ENCODE results near the gene IAPP. TPM values are rescaled to one million over a fixed set of nuclear protein-coding genes. Genes with fewer than 3 reads are reported as not detected.
"Not testable (repeated sequence)": the region's sequence is repeated elsewhere in the genome, so short reads cannot be mapped to it uniquely, and the experiment has no call there.

Gene IAPP
- total RNA-seq, 1 donor from 2014 or later = not detected

DNA sequence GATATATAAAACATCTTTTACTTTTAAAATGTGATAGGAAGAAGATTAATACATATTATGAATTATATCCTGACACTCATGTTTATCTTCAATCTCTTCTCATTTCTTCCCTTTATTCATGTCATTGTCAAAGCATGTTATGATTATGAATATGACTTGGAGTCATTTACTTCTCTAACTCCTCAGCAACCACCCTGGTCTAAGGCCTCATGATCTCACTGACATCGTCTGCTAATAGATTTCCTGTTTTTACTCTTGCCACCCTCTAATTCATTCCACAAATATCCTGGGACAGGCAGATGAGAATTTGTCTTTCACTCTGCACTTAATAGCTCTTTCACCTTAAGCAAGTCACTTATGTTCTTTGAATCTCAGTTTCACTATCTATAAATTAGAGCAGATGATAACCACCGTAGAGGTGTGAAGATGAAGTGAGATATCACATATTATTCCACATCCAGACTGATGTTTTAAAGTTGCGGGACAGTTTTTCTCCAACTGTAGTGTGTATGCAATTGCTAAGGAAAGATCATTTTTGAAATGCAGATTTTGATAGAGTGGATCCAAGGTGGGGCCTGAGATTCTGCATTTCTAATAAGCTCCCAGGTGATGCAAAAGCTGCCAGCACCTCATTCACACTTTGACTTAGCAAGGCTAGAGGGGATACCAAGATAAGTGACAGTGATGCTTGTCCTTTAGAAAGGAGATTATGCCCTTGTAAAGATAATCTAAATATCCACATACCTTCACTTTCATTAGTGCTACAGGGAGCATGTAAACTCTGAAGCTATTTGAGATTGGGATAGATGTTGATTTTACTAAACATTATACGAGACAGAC, 3.3 kb upstream of the IAPP start:
- no peak for DNase-seq
- no peak for ATAC-seq (ENCODE audit: poor library complexity)
- intact Hi-C loops (cut with DNase I) = no loop called here

DNA sequence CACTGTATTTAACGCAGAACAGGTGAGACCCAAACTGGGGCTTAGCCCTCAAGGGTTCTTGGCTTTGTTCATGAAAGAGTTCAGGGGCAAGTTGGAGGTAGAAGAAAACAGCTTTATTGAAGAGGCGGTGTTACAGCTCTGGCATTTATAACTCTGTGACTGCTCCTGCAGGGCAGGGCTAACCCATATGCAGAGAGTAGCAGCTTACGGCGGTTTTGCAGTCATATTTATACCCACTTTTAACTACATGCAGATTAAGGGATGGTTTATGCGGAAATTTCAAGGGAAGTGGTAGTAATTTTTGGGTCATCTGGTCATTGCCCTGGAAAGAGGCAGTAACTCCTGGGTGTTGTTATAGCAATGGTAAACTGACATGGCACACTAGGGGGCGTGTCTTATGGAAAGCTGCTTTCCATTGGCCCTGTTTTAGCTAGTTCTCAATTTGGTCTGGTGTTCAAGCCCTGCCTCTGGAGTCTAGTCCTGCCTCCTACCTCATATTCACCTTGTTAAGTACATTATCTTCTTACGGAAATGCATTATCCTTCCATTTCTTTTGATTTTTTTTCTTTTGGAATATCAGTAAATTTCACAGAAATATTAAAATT, 1.8 kb upstream of the IAPP start:
- DNase-seq (no peak), ATAC-seq (ENCODE audit: poor library complexity) (no peak)
- intact Hi-C loops (cut with DNase I) = no loop called here

DNA sequence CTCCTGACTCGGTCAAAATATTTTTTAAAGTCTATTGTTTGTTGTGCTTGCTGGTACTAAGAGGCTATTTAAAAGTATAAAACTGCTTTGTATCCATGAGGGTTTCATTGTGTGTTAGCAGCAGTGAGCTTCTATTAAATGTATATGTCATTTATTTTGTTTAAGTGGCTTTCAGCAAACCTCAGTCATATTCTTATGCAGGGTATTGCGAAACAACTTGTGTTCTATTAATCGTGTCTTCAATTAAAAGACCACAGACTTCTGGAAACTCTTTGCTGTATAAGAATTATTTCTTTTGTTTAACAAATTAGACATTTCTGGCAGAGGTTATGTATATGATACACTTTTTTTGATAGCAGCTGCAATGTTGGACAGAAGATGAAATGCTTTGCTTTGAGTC, 6.5 kb downstream of the IAPP start:
- ATAC-seq (ENCODE audit: poor library complexity) (no peak), DNase-seq (no peak)
- intact Hi-C loops (cut with DNase I) = no loop called here

DNA sequence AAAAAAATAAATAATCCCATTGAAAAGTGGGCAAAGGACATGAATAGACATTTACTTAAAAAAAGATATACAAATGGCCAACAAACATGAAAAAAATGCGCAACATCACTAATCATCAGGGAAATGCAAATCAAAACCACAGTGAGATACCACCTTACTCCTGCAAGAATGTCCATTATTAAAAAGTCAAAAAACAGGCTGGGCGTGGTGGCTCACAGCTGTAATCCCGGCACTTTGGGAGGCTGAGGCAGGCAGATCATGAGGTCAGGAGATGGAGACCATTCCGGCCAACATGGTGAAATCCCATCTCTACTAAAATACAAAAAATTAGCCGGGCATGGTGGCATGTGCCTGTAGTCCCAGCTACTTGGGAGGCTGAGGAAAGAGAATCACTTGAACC, 8.6 kb downstream of the IAPP start:
- DNase-seq; intact Hi-C loops (cut with DNase I); ATAC-seq (ENCODE audit: poor library complexity): not testable (repeated sequence)

DNA sequence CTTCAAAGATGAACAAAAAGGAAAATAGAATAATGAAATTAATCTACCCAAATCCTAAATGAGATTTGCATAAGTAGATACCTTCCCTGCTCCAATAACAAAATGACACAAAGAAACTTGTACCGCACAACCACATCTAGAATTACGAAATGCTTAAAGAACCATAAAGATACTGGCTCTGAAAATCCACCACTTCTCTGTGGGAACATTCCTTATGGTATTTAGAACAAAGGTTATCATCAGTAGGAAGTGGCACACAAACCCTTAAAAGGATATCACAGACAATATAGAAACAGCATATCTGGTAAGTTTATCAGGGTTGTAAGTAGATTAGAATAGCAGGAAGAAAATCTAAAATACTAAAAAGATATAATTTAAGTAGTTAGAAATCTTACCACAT, 11.6 kb downstream of the IAPP start:
- no peak for ATAC-seq (ENCODE audit: poor library complexity)
- no peak for DNase-seq
- intact Hi-C loops (cut with DNase I) = no loop called here

DNA sequence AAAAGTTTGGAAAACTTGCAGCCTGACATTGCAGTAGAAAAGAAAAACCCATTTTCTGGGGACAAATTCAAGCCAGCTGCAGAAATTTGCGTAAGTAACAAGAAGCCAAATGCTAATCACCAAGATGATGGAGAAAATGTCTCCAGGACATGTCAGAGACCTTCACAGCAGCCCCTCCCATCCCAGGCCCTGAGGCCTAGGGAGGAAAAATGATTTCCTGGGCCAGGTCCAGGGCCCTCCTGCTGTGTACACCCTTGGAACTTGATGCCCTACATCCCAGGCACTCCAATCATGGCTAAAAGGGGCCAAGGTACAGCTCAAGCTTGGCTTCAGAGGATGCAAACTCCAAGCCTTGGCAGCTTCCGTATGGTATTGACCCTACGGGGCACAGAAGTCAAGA, 14.5 kb downstream of the IAPP start:
- ATAC-seq (ENCODE audit: poor library complexity) (no peak), DNase-seq (no peak)
- intact Hi-C loops (cut with DNase I) = no loop called here

DNA sequence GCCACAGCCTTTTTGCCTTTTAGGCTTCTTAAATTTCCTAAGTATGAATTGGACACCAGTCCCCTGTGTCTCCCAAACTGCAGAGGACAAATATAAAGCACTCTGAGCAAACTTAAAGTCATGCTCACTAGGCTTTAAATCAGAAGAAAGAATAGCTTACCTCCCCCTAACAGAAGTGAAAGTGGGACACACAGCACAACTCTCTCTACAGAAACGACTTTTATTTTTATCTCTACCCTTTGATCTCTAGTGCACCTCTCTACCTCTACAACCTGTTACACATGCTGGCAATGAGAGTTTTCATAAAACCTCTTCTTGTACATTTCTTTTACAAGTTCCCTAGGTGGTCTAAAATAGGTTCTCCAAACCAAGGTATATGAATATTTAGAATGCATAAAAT, 19.7 kb downstream of the IAPP start:
- intact Hi-C loops (cut with DNase I) = no loop called here
- no peak for DNase-seq
- ATAC-seq (ENCODE audit: poor library complexity) = no peak

DNA sequence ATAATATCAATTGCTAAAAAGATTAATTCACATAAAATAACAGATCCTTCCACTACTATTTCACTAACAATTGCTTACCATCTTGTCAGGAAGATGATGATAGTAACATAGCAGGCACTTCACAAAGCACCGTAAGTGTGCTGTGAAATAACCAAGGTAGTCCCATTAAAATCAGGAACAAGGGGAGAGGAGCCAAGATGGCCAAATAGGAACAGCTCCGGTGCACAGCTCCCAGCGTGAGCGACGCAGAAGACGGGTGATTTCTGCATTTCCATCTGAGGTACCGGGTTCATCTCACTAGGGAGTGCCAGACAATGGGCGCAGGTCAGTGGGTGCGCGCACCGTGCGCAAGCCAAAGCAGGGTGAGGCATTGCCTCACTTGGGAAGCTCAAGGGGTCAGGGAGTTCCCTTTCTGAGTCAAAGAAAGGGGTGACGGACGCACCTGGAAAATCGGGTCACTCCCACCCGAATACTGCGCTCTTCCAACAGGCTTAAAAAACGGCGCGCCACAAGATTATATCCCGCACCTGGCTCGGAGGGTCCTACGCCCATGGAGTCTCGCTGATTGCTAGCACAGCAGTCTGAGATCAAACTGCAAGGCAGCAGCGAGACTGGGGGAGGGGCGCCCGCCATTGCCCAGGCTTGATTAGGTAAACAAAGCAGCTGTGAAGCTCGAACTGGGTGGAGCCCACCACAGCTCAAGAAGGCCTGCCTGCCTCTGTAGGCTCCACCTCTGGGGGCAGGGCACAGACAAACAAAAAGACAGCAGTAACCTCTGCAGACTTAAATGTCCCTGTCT, 22.3 kb downstream of the IAPP start:
- intact Hi-C loops (cut with DNase I); ATAC-seq (ENCODE audit: poor library complexity); DNase-seq: not testable (repeated sequence)

DNA sequence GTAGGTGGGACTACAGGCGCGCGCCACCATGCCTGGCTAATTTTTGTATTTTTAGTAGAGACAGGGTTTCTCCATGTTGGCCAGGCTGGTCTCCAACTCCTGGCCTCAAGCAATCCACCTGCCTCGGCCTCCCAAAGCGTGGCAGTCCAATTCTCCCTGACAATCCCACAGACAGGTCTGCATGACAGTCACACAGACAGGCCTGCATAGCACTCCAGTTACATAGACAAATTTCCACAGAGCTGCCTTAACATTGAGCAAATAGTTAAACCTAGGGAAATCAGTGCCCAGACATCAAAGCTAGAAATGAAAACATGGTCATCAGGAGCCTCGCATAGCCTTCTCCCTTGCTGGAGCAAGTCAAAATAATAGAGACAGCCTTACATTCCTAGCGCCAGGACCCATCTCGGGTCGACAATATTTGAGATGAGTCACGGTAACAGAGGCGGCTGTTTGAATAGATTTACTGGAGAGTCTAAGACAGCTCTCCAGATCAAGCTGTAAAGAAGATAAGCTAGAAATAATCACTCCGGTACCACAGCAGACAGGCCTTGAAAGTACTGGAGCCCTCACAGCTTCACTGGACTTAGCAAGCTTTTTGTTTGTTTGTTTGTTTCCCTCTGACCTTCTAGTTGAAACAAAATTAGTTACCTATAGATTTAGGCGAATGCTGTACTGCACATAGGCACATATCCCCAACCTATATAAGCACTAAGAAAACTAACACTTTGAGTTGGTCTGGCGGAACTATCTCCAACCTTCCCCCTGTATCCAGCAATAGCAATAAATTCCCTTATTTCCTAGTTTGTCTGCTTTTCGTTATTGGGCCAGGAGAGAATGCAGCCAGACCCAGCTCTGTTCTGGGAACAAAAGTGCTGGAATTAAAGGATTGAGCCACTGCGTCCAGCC, 40.9 kb downstream of the IAPP start:
- ATAC-seq (ENCODE audit: poor library complexity) (no peak), DNase-seq (no peak)
- intact Hi-C loops (cut with DNase I) = no loop called here

DNA sequence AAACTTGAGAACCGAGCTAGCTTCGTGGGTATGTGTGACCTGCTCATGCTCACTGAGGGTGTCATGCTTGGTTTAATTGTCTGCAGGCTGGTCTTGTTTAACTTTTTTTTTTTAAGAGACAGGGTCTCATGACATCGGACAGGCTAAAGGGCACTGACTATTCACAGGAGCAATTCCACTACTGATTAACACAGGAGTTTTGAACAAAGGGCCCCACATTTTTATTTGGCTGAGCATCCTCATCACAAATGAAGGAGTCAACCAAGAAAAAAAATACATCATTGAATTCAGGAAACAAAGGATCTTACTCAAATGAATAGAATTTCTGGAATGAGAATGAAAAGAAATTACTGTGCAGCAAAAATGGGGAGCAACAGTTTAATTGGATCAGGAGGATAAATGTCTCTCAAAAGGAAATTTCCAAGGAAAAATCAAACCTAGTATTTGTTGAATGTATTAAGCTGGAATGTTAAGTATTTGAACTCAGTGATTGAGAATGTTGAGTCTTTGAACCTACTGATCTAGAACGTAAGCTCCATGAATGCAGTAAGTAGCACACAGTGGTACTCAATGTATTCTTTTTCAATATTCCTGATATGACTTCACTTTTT, 43.9 kb downstream of the IAPP start:
- ATAC-seq (ENCODE audit: poor library complexity) = no peak
- DNase-seq = no peak
- intact Hi-C loops (cut with DNase I) = no loop called here

DNA sequence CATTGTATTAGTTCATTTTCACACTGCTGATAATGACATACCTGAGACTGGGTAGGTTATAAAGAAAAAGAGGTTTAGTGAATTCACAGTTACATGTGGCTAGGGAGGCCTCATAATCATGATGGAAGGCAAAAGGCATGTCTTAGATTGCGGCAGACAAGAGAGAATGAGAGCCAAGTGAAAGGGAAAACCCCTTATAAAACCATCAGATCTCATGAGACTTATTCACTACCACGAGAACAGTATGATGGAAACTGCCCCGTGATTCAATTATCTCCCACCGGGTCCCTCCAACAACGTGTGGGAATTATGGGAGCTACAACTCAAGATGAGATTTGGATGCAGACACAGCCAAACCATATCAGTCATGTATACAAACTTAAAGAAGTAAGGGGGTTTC, 45.7 kb downstream of the IAPP start:
- intact Hi-C loops (cut with DNase I); DNase-seq; ATAC-seq (ENCODE audit: poor library complexity): not testable (repeated sequence)

DNA sequence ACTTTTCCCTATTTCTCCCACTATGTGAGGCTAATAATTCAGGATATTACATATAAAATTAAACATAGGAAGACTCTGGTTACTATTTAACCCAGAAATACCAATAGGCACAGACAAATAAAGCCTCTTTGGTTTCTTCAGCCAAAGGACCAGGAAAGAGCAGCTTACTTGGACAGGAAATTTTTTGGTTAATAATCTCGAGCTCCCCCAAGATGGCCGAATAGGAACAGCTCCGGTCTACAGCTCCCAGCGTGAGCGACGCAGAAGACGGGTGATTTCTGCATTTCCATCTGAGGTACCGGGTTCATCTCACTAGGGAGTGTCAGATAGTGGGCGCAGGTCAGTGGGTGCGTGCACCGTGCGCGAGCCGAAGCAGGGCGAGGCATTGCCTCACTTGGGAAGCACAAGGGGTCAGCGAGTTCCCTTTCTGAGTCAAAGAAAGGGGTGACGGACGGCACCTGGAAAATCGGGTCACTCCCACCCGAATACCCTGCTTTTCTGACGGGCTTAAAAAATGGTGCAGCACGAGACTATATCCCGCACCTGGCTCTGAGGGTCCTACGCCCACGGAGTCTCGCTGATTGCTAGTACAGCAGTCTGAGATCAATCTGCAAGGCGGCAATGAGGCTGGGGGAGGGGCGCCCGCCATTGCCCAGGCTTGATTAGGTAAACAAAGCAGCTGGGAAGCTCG, 46.5 kb downstream of the IAPP start:
- intact Hi-C loops (cut with DNase I); DNase-seq; ATAC-seq (ENCODE audit: poor library complexity): not testable (repeated sequence)

DNA sequence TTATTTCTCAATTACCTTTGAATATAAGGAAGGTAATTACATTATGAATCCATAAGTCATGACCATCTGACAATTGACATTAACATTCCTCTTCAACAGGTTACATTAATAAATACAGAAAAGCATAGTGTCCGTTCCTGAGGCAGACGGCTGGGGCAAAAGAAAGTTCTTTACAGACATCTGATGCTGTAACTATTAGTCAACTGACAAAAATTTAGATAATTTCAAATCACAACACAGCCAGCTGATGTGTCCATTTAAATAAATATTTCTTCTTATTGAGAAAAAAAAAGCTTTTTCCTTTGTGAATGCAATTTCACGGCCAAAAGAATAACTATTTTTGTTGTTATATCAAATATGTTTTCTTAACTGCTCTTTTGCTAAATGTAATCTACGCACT, 55.5 kb downstream of the IAPP start:
- intact Hi-C loops (cut with DNase I) = no loop called here
- ATAC-seq (ENCODE audit: poor library complexity) (no peak), DNase-seq (no peak)

Other genes with a start within 250 kb of the IAPP start
- not detected for gene SLCO1B1, start 241.7 kb upstream of the IAPP start, total RNA-seq
- gene SLCO1A2, start 38.0 kb upstream of the IAPP start, total RNA-seq = not detected
- 17.1 TPM for gene PYROXD1, start 64.8 kb downstream of the IAPP start, total RNA-seq
- 18.0 TPM for gene RECQL, start 128.7 kb downstream of the IAPP start, total RNA-seq
- 15.6 TPM for gene GOLT1B, start 128.9 kb downstream of the IAPP start, total RNA-seq
- 11.0 TPM for gene SPX, start 153.4 kb downstream of the IAPP start, total RNA-seq
- not detected for gene GYS2, start 231.9 kb downstream of the IAPP start, total RNA-seq

Measured in Right ventricle myocardium superior (tissue), 1 donor.